HUES64 (cell line): ENCODE results near the gene PLCB4.

Source experiments
- H3K27ac ChIP-seq: 2 replicates; pipeline ENCODE4 v1.7.0; 2013; ENCODE audit warnings: low read depth, low read length, inconsistent platforms
- H3K27me3 ChIP-seq: 2 replicates; pipeline ENCODE4 v1.6.1; 2013; ENCODE audit warnings: mild to moderate bottlenecking, low read length; ENCODE audit not compliant: insufficient read depth
- H3K36me3 ChIP-seq: 2 replicates; pipeline ENCODE4 v1.6.1; 2013; ENCODE audit warnings: mild to moderate bottlenecking, low read length; ENCODE audit not compliant: insufficient read depth
- H3K4me1 ChIP-seq: 2 replicates; pipeline ENCODE4 v1.6.1; 2013; ENCODE audit warnings: mild to moderate bottlenecking, low read length, moderate library complexity; ENCODE audit not compliant: insufficient read depth
- H3K4me3 ChIP-seq: 2 replicates; pipeline ENCODE4 v1.5.1; 2013; ENCODE audit warnings: mild to moderate bottlenecking, low read length, moderate library complexity
- H3K9ac ChIP-seq: 2 replicates; pipeline ENCODE4 v1.6.1; 2013; ENCODE audit warnings: mild to moderate bottlenecking, low read depth, low read length
- H3K9me3 ChIP-seq: 2 replicates; pipeline ENCODE4 v1.6.1; 2013; ENCODE audit warnings: low read depth, low read length; ENCODE audit not compliant: insufficient read depth
- WGBS: fragments of 150-250, 120-280 bp; methylation state at CpG from one replicate; pipeline ENCODE4 v1.1.7; 2013; ENCODE audit warnings: missing lambda C conversion rate; 5-methylcytosine and 5-hydroxymethylcytosine counted together

Gene PLCB4

GRCh38 chr20:9243986-9244385, 175.1 kb downstream of the PLCB4 start:
- Histone ChIP-seq H3K27ac (no peak overlapping the region), H3K36me3 (no peaks in the 10 kb centered on the region), H3K4me1 (peaks cover 12% of the 10 kb centered on the region; the same call in 1 of the 2 replicates), H3K27me3 (no peaks in the 10 kb centered on the region), H3K9ac (no peak overlapping the region), H3K4me3 (no peak overlapping the region), H3K9me3 (no peaks in the 10 kb centered on the region)
- no CpG with 5 or more reads among the region's 1 CpG for WGBS

- 98% methylated on average over 2 of the region's 2 CpGs for WGBS
- no peak overlapping the region for H3K9ac ChIP-seq
- peaks cover 12% of the 10 kb centered on the region; the same call in 1 of the 2 replicates for H3K4me1 ChIP-seq
- H3K27me3 ChIP-seq = no peaks in the 10 kb centered on the region
- no peaks in the 10 kb centered on the region for H3K36me3 ChIP-seq
- no peaks in the 10 kb centered on the region for H3K9me3 ChIP-seq
- H3K4me3 ChIP-seq = no peak overlapping the region
- no peak overlapping the region for H3K27ac ChIP-seq
These were observed 175.9 kb downstream of the PLCB4 start for GRCh38 chr20:9244811-9245210.

GRCh38 chr20:9246731-9247130, 177.8 kb downstream of the PLCB4 start:
- H3K27ac ChIP-seq = no peak overlapping the region
- peaks cover 7% of the 10 kb centered on the region; the same call in 1 of the 2 replicates for H3K4me1 ChIP-seq
- no peaks in the 10 kb centered on the region for H3K27me3 ChIP-seq
- H3K4me3 ChIP-seq = no peak overlapping the region
- no peak overlapping the region for H3K9ac ChIP-seq
- no peaks in the 10 kb centered on the region for H3K9me3 ChIP-seq
- H3K36me3 ChIP-seq = no peaks in the 10 kb centered on the region
- no CpG with 5 or more reads among the region's 1 CpG for WGBS

GRCh38 chr20:9250511-9250910, 181.6 kb downstream of the PLCB4 start:
- H3K27me3 ChIP-seq = no peaks in the 10 kb centered on the region
- H3K4me1 ChIP-seq = peaks cover 6% of the 10 kb centered on the region; the same call in 1 of the 2 replicates
- no peaks in the 10 kb centered on the region for H3K36me3 ChIP-seq
- H3K9ac ChIP-seq = no peak overlapping the region
- no peaks in the 10 kb centered on the region for H3K9me3 ChIP-seq
- H3K4me3 ChIP-seq = no peak overlapping the region
- H3K27ac ChIP-seq = no peak overlapping the region
- WGBS = 100% methylated on average over 1 of the region's 1 CpG

GRCh38 chr20:9253006-9253539, 184.2 kb downstream of the PLCB4 start:
- 81% methylated on average over 4 of the region's 4 CpGs for WGBS
- Histone ChIP-seq H3K27ac (no peak overlapping the region), H3K4me3 (no peak overlapping the region), H3K36me3 (no peaks in the 10 kb centered on the region), H3K27me3 (no peaks in the 10 kb centered on the region), H3K9ac (no peak overlapping the region), H3K4me1 (peaks cover 8% of the 10 kb centered on the region; the same call in 1 of the 2 replicates), H3K9me3 (no peaks in the 10 kb centered on the region)

GRCh38 chr20:9255171-9255570, 186.3 kb downstream of the PLCB4 start:
- Histone ChIP-seq H3K27ac (no peak overlapping the region), H3K27me3 (no peaks in the 10 kb centered on the region), H3K9me3 (no peaks in the 10 kb centered on the region), H3K9ac (no peak overlapping the region), H3K4me3 (no peak overlapping the region), H3K36me3 (no peaks in the 10 kb centered on the region), H3K4me1 (peaks cover 8% of the 10 kb centered on the region; the same call in 1 of the 2 replicates)
- WGBS = 92% methylated on average over 1 of the region's 1 CpG

- H3K27me3 ChIP-seq = no peaks in the 10 kb centered on the region
- H3K9ac ChIP-seq = no peak overlapping the region
- H3K9me3 ChIP-seq = no peaks in the 10 kb centered on the region
- no peaks in the 10 kb centered on the region for H3K36me3 ChIP-seq
- 97% methylated on average over 2 of the region's 3 CpGs for WGBS
- peaks cover 8% of the 10 kb centered on the region; the same call in 1 of the 2 replicates for H3K4me1 ChIP-seq
- H3K27ac ChIP-seq = no peak overlapping the region
- no peak overlapping the region for H3K4me3 ChIP-seq
These were observed 187.5 kb downstream of the PLCB4 start for GRCh38 chr20:9256393-9256792.

GRCh38 chr20:9258901-9259300, 190.0 kb downstream of the PLCB4 start:
- H3K4me1 ChIP-seq = peaks cover 8% of the 10 kb centered on the region; the same call in 1 of the 2 replicates
- H3K27me3 ChIP-seq = no peaks in the 10 kb centered on the region
- no peak overlapping the region for H3K4me3 ChIP-seq
- H3K9me3 ChIP-seq = no peaks in the 10 kb centered on the region
- no peaks in the 10 kb centered on the region for H3K36me3 ChIP-seq
- H3K27ac ChIP-seq = no peak overlapping the region
- no peak overlapping the region for H3K9ac ChIP-seq
- WGBS = no CpG with 5 or more reads among the region's 1 CpG

- peaks cover 7% of the 10 kb centered on the region; the same call in 1 of the 2 replicates for H3K4me1 ChIP-seq
- H3K27me3 ChIP-seq = no peaks in the 10 kb centered on the region
- no peaks in the 10 kb centered on the region for H3K9me3 ChIP-seq
- no peak overlapping the region for H3K4me3 ChIP-seq
- no peaks in the 10 kb centered on the region for H3K36me3 ChIP-seq
- H3K9ac ChIP-seq = no peak overlapping the region
- H3K27ac ChIP-seq = no peak overlapping the region
These were observed 191.1 kb downstream of the PLCB4 start for GRCh38 chr20:9260027-9260426.

GRCh38 chr20:9261781-9262180, 192.9 kb downstream of the PLCB4 start:
- Histone ChIP-seq H3K4me1 (no peaks in the 10 kb centered on the region), H3K36me3 (no peaks in the 10 kb centered on the region), H3K4me3 (no peak overlapping the region), H3K9me3 (no peaks in the 10 kb centered on the region), H3K27me3 (no peaks in the 10 kb centered on the region), H3K27ac (no peak overlapping the region), H3K9ac (no peak overlapping the region)
- 99% methylated on average over 2 of the region's 2 CpGs for WGBS

- Histone ChIP-seq H3K9ac (no peak overlapping the region), H3K27me3 (no peaks in the 10 kb centered on the region), H3K27ac (no peak overlapping the region), H3K9me3 (no peaks in the 10 kb centered on the region), H3K4me3 (no peak overlapping the region), H3K36me3 (no peaks in the 10 kb centered on the region), H3K4me1 (no peaks in the 10 kb centered on the region)
- WGBS = 89% methylated on average over 3 of the region's 3 CpGs
These were observed 193.8 kb downstream of the PLCB4 start for GRCh38 chr20:9262653-9263194.
